Karpas-422 (cell line): ENCODE data around the gene OR4D5. TPM values are rescaled to one million over a fixed set of nuclear protein-coding genes. Genes with fewer than 3 reads are reported as not detected.

Experiments
- total RNA-seq: library from RNA; depleted of rRNA; stranded (reverse); fragments of >200 nt; shearing (Covaris generic); gene quantifications from 2 replicates; pipeline ENCODE4 v1.2.3, GENCODE V29; 2014; ENCODE audit warnings: low replicate concordance; rRNA removed

The OR4D5 gene
- total RNA-seq, 1 experiment from 2014 or later, result not detected

Other genes starting within 250 kb of the OR4D5 start
- 4.7 and 8.7 TPM in 2 replicates for gene ZNF202, start 198.0 kb upstream of the OR4D5 start, total RNA-seq
- not detected in 2 replicates for gene OR6X1, start 185.1 kb upstream of the OR4D5 start, total RNA-seq
- not detected in 2 replicates for gene OR6M1, start 133.3 kb upstream of the OR4D5 start, total RNA-seq
- not detected in 2 replicates for gene TMEM225, start 53.9 kb upstream of the OR4D5 start, total RNA-seq
- not detected in 2 replicates for gene OR8D4, start 37.5 kb upstream of the OR4D5 start, total RNA-seq
- gene OR6T1, start 4.2 kb downstream of the OR4D5 start, total RNA-seq, result not detected in 2 replicates
- not detected in 2 replicates for gene OR10S1, start 38.2 kb downstream of the OR4D5 start, total RNA-seq
- not detected in 2 replicates for gene OR10G6, start 55.5 kb downstream of the OR4D5 start, total RNA-seq
- gene OR10G4, start 73.4 kb downstream of the OR4D5 start, total RNA-seq, result not detected in 2 replicates
- not detected in 2 replicates for gene OR10G9, start 83.4 kb downstream of the OR4D5 start, total RNA-seq
- not detected in 2 replicates for gene OR10G8, start 87.2 kb downstream of the OR4D5 start, total RNA-seq
- gene OR10G7, start 101.7 kb downstream of the OR4D5 start, total RNA-seq, result not detected in 2 replicates
- not detected in 2 replicates for gene VWA5A, start 175.8 kb downstream of the OR4D5 start, total RNA-seq
- not detected in 2 replicates for gene OR10D3, start 243.7 kb downstream of the OR4D5 start, total RNA-seq